Anterior cingulate cortex (tissue), 58 donors: ENCODE results near the gene TMBIM6.
"Not testable (repeated sequence)": the region's sequence is repeated elsewhere in the genome, so short reads cannot be mapped to it uniquely, and the experiment has no call there.

ENCODE experiments used
- DNase-seq, 58 donors: peaks; one replicate each; lab custom pipeline; 2025; lab: John Stamatoyannopoulos, UW

The TMBIM6 gene

DNA sequence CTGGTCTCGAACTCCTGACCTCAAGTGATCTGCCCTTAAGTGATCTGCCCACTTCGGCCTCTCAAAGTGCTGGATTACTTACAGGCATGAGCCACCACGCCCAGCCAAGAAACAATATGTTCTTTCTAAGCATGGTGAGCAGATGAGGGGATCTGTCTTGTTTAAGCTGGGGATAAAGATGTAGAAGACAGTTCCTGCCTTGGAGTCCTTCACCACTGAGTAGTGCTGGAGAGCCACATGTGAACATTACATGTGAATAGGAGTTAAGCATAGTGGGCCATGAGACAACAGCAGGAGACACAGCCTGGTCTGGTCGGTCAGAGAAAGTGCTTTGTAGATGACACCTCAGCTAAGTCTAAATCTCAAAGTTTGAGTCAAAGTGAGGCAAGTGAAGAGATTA lies 26.0 kb downstream of the TMBIM6 start:
- no peak for DNase-seq

DNA sequence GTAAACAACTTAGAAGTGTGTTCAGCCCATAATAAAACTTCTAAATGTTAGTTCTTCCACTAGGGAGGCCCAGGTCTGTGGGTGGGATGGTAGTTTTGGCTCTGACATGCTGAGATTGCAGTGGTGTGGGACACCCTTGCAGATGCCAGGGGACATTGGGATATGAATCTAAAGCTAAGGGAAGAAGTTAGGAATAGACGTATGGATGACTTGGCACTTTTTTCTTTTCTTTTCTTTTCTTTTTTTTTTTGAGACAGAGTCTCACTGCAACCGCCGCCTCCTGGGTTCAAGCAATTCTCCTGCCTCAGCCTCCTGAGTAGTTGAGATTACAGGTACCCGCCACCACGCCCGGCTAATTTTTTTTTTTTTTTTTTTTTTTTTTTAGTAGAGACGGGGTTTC lies 31.7 kb downstream of the TMBIM6 start:
- not testable (repeated sequence) for DNase-seq

DNA sequence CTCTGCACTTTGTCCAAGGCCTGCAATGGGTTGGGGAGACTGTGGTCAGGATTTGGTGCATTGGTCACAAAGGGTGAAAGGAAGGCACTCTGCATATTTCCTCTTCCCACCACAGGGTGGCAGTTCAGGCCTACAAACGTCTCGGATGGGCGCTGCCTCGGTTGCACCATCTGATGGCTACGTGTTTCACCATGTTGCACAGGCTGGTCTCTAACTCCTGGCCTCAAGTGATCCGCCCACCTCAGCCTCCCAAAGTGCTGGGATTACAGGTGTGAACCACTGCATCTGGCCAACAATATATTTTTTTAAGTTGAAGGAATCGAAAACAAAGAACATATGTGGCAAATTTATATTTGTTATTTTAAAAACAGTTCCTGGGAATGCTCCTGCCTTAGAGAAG lies 35.1 kb downstream of the TMBIM6 start:
- peak in 53 of 58 donors; percentile 5 to 78 (median 41) for DNase-seq

DNA sequence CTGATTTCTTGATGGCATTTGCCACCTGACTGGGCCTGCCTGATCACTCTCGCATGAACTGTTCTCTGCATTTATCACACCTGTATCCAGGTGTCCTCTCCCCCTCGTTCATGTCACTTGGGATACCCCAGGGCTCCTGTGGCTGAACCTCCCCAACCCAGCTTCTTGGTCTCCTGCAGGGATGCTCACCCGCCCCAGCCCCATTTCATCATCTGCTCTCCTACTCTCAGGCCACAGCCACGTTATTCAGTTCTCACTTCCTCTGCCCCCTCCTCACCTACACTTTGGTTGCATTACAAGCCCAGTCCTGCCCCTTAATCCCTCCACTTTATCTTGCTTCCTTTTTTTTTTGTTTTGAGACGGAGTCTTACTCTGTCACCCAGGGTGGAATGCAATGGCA lies 35.5 kb downstream of the TMBIM6 start:
- no peak for DNase-seq

DNA sequence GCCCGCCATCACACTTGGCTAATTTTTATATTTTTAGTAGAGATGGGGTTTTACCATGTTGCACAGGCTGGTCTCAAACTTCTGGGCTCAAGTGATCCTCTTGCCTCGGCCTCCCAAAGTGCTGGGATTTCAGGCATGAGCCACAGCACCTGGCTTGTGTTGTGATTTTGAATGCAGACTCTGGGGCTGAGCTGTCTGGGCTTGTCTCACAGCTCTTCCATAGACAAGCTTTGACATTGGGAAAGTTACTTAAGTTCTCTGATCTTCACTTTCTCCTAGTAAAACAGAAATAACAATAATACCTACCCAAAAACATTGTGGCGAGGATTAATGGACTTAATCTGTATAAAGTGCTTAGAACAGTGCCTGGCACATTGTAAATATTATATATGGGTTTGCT lies 36.0 kb downstream of the TMBIM6 start:
- DNase-seq = no peak

DNA sequence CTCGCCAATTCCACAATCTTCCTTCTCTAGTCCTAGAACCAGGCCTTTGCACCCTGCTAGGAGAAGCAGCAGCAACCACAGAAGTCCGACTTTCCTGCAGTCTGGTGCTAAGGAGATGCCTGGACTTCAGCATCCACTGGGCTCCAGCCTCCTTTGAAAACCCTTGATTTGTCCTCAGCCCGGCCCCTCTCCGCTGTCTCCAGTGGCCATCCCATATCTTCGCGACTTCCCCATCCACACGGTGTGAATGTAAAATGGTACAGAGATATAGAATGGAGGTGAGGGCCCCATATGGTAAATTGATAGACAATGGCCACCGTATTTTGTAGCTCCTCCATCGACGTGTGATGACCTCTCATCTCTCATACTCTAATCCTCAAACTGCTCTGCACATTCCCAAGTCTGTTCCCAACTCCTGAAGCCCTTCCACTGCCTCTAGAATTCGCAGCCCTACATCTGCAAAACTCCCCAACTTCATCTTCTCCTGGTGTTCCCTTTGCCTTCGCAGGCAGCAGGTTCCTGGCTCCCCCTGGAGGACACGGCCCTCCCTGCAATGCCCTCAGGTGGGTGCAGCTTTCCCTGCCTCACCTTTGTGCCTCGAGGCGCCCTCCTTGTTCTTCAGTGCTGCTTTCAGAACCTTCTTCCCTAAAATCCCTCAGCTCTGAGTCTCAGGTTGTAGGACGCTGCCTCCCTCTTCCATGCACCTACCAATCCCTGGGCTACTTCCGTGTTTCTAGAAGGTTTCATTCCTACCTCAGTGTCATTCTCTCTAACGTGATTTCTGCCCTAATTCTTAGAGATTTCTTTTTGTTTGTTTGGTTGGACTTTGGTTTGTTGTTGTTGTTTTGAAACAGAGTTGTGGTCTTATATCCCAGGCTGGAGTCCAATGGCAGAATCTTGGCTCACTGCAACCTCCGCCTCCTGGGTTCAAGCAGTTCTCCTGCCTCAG lies 36.7 kb downstream of the TMBIM6 start:
- DNase-seq = peak in 9 of 58 donors; percentile 3 to 32 (median 19)

DNA sequence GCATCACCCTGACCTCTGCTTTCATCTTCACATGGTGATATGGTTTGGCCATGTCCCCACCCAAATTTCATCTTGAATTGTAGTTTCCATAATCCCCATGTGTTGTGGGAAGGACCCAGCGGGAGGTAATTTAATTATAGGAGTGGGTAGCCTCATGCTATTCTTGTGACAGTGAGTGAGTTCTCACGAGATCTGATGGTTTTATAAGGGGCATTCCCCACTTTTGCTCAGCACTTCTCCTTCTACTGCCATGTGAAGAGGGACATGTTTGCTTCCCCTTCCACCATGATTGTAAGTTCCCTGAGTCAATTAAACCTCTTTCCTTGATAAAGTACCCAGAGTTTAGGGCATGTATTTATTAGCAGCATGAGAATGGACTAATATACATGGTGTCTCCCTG lies 38.2 kb downstream of the TMBIM6 start:
- no peak for DNase-seq

DNA sequence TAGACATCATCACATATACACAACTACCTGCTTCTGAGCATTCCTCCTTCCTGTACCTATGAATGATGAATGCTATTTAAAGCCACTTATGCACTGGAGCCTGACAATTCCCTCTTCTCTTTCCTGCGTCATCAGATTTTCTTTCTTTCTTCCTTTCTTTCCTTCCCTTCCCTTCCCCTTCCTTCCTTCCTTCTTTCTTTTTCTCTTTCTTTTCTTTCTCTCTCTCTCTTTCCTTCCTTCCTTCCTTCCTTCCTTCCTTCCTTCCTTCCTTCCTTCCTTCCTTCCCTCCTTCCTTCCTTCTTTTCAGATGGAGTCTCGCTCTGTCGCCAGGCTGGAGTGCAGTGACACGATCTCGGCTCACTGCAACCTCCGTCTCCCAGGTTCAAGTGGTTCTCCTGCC lies 39.6 kb downstream of the TMBIM6 start:
- DNase-seq = not testable (repeated sequence)

DNA sequence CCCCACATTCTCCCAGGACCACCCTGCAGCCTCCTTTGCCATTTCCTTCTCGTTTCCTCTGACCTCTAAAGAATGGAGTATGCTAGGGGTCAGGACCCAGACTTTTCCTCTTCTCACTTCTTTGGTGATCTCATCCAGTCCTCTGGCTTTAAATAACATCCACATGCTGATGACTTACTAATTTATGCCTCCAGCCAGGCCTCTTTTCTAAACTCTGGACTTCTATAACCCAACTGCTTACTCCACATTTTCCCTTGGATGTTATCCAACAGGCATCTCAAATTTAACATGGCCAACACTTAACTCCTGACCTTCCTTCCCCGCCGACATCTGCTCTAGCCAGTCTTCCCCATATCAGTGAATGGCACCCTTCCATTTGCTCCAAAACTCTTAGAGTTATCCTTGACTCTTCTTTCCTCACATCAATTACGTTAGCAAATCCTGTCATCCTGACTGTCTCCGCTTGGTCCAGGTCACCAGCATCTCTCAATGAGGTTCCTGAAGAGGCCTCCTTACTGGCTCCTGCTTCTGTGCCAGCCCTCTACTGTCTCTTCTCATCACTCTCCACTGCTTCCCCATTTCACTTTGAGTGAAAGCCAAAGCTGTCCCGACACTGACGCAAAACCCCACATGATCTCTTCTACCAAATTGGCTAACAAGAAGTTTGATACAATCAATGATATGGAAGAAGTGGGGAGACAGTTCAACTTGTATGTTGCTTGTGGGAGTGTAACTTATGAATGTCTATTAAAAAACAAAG lies 42.7 kb downstream of the TMBIM6 start:
- DNase-seq = no peak

DNA sequence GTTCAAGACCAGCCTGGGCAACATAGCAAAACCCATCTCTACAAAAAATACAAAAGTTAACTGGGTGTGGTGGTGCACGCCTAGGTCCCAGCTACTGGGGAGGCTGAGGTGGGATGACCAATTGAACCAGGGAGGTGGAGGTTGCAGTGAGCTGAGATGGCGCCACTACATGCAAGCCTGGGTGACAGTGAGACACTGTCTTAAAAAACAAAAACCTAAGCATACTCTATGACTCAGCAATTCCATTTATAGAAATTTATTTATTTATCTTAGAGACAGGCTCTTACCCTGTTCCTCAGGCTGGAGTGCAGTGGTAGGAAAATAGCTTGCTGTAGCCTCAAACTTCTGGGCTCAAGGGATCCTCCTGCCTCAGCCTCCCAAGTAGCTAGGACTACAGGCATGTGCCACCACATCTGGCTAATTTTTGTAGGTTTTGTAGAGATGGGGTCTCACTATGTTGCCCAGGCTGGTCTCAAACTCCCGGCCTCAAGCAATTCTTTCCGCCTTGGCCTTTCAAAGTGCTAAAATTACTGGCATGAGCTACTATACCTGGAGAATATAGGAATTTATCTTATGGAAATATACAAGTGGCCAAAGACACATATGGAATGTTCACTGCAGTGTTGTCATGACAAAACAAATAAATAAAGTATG lies 43.5 kb downstream of the TMBIM6 start:
- DNase-seq = no peak

DNA sequence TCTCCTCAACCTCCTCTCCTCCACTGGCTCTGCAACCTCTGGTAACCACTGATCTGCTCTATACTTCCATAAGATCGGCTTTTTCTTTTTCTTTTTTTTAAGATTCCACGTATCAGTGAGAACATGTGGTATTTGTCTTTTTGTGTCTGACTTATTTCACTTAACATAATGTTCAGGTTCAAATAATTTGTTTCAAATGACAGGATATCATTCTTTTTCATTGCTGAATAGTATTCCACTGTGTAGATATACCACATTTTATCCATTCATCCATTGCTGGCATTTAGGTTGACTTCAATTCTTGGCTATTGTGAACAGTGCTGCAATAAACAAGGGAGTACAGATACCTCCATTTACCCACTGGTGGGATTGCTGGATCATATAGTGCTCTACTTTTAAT lies 46.3 kb downstream of the TMBIM6 start:
- no peak for DNase-seq

DNA sequence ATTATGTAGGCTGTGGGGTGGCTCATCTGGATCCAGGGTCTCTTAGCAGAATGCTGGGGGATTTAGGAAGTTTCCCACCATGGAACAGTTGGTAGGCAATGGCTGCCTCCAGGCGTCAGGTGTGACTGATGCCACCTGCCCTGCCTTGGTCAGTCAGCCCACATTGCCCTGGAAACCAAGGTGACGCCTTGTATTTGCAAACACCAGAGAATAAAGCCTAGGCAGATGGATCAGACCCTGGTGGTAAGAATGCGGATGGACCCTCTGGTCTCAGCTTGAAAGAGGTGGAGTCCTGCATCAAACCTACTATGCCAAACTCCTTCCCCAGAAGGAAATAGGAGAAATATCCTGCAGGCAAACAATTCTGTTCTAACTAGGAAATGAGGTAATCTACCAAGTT lies 48.6 kb downstream of the TMBIM6 start:
- no peak for DNase-seq

DNA sequence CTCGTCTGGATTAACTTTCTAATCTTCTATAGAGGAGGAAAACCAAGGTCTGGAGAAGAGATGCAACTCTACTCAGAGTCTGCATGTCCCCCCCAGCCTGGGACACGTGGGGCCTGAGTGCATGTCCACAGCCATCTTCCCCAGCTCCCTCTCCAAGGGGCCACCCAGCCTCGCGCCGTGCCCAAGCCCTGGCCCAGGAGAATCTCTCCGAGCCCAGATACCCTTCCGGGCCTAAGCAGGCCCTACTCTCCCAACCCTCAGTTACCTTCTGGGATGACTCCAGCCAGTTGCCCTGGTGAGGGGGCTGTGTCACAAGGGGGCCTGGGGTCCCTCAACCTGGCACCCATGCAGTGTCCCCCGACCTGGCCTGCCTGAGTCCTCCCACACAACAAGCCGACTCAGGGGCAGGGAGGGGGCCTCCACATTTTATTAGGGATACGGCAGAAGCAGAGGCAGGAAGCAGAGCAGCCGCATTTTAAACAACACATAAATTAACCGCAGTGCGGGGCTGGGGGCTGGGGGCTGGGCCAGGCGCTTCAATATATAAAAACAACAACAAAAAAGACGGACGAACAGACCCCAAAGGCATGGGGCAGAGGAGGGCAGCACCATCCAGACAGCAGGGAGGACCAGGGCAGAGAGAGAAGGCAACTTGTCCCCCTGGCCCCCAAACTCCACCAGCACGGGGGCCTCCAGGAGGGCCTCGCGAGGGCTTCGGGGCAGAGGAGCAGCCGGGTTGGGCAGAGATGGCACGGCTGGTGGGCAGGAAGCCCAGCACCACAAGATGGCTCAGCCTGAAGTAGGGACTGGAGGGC lies 49.6 kb downstream of the TMBIM6 start:
- no peak for DNase-seq

DNA sequence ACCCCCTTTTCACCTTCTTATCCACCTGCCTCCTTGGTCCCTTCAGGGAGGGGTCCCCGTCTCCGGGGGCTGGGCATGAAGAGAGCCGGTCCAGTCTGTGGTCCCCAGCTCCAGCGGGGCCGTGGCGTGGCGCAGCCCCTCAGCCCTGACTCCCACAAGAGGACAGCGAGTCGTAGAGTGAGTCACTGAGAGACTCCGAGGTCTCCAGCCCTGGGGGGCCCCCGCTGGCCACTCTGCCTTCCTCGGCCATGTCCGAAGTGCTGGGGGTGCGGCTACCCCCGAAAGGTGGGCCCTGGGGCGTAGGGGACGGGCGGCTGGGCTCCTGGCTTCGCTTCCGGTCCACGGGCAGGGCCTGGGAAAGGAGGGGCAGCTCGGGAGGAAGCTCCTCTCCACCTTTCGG lies 50.3 kb downstream of the TMBIM6 start:
- DNase-seq = no peak

DNA sequence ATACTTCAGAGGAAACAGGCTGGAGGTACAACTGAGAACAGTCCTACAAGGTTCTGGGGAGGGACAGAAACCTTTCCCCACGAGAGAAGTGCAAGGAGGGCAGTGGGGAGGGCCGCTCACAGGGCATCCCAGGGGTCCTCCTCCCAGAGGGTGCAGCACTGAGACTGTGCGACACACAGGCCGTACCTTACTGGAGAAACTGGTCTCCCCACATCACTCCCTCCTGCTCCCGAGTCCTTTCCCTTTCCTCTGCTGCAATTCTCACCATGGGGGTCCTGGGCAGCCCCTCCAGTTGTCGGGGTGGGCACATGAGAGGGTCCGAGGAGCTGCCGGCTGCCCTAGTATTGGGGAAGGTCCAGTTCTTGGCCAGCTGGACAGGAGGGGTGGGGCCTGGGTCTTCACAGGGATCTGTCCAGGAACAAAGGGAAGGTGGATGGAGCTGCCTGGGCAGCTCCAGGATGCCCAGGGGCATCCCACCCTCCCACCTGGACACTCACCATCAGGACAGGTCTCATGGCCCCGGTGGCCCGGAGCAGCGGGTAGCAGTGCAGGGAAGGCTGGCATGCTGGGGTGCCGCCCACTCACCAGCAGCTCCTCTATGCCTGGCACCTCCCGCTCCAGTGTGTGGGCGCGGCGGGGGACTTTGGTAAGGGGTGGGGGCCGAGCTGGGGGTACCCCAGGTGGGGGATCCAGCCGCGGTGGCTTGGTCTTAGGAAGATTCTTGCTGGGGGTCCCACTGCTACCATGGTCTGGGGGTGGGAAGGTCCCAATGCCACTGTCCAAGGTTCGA lies 51.0 kb downstream of the TMBIM6 start:
- no peak for DNase-seq

DNA sequence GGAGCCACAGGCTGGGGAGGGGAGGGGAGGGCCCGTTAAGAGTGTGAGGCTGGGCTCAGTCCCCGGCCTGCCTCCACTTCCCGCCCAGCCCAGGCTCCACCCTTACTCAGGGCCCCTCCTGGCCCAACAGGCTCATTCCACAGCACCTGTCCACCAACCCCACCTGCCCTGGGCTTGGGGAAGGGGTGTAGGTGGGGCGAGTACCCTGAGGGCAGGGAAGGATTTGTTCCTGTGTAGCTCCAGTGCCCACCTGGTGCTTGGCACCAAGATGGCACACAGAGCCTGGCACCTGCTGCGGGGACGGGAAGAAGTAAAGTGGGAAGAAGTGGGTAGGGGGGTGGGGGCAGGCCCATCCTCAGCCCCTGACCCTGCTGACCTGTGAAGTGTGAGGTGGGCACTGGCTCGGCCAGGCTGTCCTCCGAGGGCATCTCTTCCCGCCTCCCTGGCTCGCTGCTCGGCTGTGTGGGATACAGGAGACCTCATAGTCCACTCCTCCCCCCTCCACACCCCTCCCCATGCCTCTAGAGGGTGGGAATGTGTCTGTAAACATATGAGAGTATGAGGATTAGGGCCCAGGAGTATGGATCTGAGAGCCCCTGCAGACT lies 51.7 kb downstream of the TMBIM6 start:
- no peak for DNase-seq

DNA sequence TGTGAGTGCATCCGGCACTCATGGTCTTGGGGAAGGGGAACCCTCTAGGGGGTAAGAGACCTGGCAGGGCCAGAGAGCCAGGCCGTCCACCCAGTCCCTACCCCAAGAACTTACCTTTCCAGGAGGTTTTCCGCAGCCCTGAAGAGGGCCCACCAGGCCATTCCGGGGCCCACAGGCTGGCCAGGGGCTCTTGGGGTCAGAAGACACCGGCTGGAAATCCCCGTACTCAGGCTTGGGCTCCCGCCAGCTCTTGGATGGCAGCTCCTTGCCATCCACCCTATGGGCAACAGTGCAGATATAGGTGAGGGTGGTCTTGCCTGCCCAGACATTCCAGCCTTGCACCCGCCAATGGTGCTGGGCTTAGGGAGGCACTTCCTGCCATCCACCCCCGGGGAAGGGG lies 52.3 kb downstream of the TMBIM6 start:
- DNase-seq = no peak

DNA sequence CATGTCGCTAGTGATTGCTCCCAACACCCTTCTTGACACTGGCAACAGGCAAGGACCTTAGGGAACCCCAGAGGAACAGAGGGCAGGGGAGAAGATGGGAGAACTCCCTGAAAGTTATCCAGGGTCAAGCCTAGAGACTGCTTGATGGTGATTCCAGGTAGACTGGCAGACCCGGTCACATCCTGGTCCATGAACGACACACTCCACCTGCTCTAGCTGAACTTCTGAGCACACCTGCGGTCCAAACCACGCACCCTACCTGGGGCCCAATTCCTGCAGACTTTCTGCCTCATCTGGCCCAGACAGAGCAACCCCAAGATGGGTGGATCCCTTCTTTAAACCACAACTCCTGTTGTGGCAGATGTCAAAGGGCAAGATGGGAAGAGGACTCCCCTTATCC lies 52.7 kb downstream of the TMBIM6 start:
- DNase-seq = no peak
